Progenitor cell of endocrine pancreas (in vitro differentiated cells): ENCODE data around the gene ANXA5. TPM values are rescaled to one million over a fixed set of nuclear protein-coding genes. Genes with fewer than 3 reads are reported as not detected.

Experiments used
- DNase-seq: peaks from one replicate; pipeline ENCODE4 v3.0.0; 2021; ENCODE audit warnings: low spot score; ENCODE audit not compliant: unreplicated experiment
- H3K27ac Mint-ChIP-seq: 2 replicates; pipeline ENCODE4 v1.8.0; 2021; ENCODE audit warnings: mild to moderate bottlenecking, moderate library complexity, mixed read lengths
- H3K27me3 Mint-ChIP-seq: 2 replicates; pipeline ENCODE4 v1.8.0; 2021; ENCODE audit warnings: mixed read lengths
- H3K36me3 Mint-ChIP-seq: 2 replicates; pipeline ENCODE4 v1.8.0; 2022; ENCODE audit warnings: mixed read lengths; ENCODE audit not compliant: insufficient read depth
- H3K4me1 Mint-ChIP-seq: 2 replicates; pipeline ENCODE4 v1.8.0; 2021; ENCODE audit warnings: low read depth, mixed read lengths
- H3K4me3 Mint-ChIP-seq: 2 replicates; pipeline ENCODE4 v1.8.0; 2021; ENCODE audit warnings: low read depth, mild to moderate bottlenecking, moderate library complexity, mixed read lengths
- H3K9me3 Mint-ChIP-seq: 2 replicates; pipeline ENCODE4 v1.8.0; 2021; ENCODE audit warnings: low read depth, mixed read lengths
- CTCF ChIP-seq: fragments of 200-600 bp; sonication (generic); IDR thresholded peaks from one replicate; pipeline ENCODE4 v1.5.0; 2021; ENCODE audit warnings: antibody characterized with exemption, mild to moderate bottlenecking; ENCODE audit not compliant: unreplicated experiment
- total RNA-seq: library from RNA; stranded (reverse); gene quantifications from 2 replicates; pipeline ENCODE4 v1.2.1, GENCODE V29; 2021

Gene ANXA5
- total RNA-seq, 1 donor from 2014 or later: 203 TPM

DNA sequence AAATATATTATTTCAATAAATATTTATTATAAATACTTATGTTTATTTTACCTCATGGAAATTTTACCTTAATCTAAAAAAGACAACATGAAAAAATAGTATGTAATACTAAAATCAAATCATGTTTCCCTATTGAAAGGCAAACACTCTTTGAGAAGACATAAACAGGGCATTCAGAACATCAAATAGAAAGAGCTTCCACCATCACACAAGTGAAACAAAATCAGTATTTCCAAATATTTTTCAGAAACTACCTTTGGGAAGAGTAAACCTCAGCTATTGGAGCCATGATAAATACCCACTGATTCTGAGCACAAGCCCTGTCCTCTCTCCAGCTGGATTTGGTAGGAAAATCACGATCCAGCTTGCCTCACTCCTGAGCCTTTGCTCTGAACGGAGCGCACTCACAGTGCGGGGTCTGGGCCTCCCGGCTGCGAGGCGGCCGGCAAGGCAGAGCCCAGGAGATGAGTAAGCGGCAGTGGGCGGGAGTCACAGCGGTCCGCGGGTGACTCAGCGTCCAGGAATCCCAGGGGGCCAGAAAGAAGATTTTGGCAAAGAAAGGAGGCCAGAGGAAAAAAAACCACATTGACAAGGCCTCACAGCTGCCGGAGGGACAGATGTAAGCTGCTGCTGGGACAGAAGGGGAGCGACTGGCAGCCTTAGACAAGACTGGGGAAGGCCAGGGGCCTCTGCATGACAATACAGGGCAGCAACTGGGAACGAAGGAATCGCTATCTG lies 14.7 kb upstream of the ANXA5 start:
- Mint-ChIP-seq H3K27ac (peak overlapping the region; percentile 82), H3K4me1 (peaks cover 6% of the 10 kb centered on the region), H3K27me3 (peaks cover 17% of the 10 kb centered on the region), H3K36me3 (no peaks in the 10 kb centered on the region), H3K4me3 (peak overlapping the region; percentile 41), H3K9me3 (no peaks in the 10 kb centered on the region)
- no peak for TF ChIP-seq CTCF
- peak; percentile 47 for DNase-seq

DNA sequence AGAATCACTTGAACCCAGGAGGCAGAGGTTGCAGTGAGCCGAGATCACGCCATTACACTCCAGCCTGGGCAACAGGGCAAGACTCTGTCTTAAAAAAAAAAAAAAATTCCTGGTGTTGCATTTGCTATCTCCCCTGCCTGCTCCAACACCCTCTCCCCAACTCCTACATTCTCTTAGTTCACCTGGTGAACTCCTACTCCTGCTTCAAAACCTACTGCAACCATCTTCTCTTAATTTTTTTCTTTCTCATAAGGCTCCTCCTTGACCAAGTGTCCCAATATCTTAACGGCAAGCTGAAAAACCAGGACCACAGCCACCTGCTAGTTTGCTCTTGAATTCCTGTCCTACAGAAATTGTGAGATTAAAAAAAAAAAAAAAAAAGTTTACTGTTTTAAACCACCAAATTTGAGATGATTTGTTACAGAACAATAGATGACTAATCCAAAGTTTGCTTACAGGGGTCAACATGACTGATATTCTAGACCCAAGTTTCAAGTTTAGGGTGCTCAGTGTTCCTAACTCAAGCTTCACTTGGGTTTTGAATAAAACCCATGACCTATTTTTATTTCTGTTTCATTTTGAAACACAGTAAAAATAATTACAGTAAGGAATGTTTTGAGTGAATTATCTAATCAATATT lies 13.1 kb upstream of the ANXA5 start:
- H3K27ac Mint-ChIP-seq: no peak overlapping the region
- H3K36me3 Mint-ChIP-seq: no peaks in the 10 kb centered on the region
- DNase-seq: no peak
- no peak overlapping the region for H3K4me3 Mint-ChIP-seq
- peaks cover 15% of the 10 kb centered on the region for H3K27me3 Mint-ChIP-seq
- TF ChIP-seq CTCF: no peak
- no peaks in the 10 kb centered on the region for H3K9me3 Mint-ChIP-seq
- peaks cover 6% of the 10 kb centered on the region for H3K4me1 Mint-ChIP-seq

DNA sequence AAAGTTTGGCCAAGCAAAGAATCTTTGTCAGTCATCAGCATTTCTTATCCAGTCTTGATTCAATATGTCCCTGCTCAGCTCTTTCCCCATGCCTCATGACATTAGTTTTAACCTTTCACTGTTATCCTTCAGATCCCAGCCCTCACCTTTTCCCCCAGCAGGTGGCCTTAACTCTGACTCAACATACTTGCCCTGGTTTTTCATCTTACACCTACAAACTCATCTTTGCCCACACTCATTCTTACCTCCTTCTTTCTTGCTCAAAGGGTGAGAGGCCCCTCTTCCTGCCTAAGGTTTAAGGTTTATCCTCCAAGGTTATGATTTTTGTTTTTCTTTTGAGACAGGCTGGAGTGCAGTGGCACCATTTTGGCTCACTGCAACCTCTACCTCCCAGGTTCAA lies 10.6 kb upstream of the ANXA5 start:
- Mint-ChIP-seq H3K27ac (no peak overlapping the region), H3K36me3 (no peaks in the 10 kb centered on the region), H3K27me3 (peaks cover 13% of the 10 kb centered on the region), H3K9me3 (no peaks in the 10 kb centered on the region), H3K4me1 (peaks cover 6% of the 10 kb centered on the region), H3K4me3 (no peak overlapping the region)
- DNase-seq: no peak
- TF ChIP-seq CTCF: no peak

DNA sequence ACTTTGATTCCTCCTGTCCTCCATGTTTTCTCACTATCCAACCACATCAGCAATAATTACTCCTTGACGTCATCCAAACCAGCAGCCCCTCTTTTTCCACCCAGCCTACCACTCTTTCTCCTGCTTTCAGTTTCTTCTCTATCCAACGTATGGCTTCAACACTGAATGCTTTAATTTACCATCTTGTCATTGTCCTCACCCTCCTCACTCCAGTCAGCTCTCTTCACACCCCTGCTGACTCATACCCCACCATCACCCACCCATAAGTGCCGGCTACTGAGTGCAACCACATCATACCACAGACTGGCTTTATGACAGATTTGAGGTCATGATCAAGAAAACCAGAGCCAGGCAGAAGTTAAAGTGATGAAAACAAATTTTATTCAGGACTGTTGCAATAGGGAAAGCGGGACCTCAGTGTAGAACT lies 9.8 kb upstream of the ANXA5 start:
- no peak for TF ChIP-seq CTCF
- no peaks in the 10 kb centered on the region for H3K9me3 Mint-ChIP-seq
- H3K4me1 Mint-ChIP-seq: peaks cover 5% of the 10 kb centered on the region
- no peak overlapping the region for H3K4me3 Mint-ChIP-seq
- no peaks in the 10 kb centered on the region for H3K36me3 Mint-ChIP-seq
- peaks cover 8% of the 10 kb centered on the region for H3K27me3 Mint-ChIP-seq
- no peak for DNase-seq
- H3K27ac Mint-ChIP-seq: no peak overlapping the region

- no peaks in the 10 kb centered on the region for H3K4me1 Mint-ChIP-seq
- H3K36me3 Mint-ChIP-seq: no peaks in the 10 kb centered on the region
- H3K27me3 Mint-ChIP-seq: peaks cover 11% of the 10 kb centered on the region
- no peak overlapping the region for H3K4me3 Mint-ChIP-seq
- DNase-seq: no peak
- TF ChIP-seq CTCF: no peak
- no peak overlapping the region for H3K27ac Mint-ChIP-seq
- H3K9me3 Mint-ChIP-seq: no peaks in the 10 kb centered on the region
Observed at GRCh38 chr4:121705521-121705920, 8.7 kb upstream of the ANXA5 start.
